ENCODE data around the gene FAM47B.

The FAM47B gene

DNA sequence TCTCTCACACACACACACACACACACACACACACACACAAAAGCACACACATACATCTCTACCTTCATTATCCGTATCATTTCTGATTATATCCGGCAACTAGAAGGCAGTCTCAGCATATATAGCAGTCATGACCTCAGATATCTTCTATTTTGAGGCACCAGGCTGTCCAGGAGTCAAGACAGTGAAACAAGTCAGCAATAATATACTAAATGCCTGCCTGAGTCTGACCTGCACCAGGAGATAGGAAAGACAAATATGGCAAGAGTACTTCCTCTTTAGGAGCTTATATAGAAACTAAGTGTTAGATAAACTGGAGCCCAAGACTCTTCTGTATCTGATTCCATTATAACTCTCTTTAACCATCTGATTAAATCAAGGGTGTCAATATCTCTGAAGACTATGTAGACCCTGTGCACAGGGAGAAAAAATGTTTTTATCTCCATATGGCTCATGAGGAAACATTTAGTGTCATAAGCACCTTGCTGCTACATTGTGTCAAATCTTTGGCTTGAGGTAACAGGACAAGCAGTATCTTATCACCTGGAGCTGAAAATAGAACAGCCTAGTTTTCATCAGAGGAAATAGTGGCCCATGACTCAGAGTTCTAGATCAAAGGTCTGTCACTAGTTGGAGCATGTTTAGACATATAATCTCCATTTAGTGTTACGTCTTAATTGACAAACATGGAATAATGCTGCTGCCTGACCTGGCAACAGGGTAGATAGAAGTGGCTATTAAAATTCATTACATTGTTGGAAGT is 27.0 kb upstream of the FAM47B start:
- DNase-seq (ENCODE audit: low read depth), result no peak
- in situ Hi-C loops (cut with HindIII; ENCODE audit: low sequenced_read_pairs), result no loop called here
- H3K4me3 ChIP-seq (ENCODE audit: low read depth, low read length), result no peak overlapping the region
- TF ChIP-seq, protein P1, sequence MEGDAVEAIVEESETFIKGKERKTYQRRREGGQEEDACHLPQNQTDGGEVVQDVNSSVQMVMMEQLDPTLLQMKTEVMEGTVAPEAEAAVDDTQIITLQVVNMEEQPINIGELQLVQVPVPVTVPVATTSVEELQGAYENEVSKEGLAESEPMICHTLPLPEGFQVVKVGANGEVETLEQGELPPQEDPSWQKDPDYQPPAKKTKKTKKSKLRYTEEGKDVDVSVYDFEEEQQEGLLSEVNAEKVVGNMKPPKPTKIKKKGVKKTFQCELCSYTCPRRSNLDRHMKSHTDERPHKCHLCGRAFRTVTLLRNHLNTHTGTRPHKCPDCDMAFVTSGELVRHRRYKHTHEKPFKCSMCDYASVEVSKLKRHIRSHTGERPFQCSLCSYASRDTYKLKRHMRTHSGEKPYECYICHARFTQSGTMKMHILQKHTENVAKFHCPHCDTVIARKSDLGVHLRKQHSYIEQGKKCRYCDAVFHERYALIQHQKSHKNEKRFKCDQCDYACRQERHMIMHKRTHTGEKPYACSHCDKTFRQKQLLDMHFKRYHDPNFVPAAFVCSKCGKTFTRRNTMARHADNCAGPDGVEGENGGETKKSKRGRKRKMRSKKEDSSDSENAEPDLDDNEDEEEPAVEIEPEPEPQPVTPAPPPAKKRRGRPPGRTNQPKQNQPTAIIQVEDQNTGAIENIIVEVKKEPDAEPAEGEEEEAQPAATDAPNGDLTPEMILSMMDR (IDR thresholded peaks at IDR 0.05; ENCODE audit: low read depth, low read length, missing control alignments), result no peak

DNA sequence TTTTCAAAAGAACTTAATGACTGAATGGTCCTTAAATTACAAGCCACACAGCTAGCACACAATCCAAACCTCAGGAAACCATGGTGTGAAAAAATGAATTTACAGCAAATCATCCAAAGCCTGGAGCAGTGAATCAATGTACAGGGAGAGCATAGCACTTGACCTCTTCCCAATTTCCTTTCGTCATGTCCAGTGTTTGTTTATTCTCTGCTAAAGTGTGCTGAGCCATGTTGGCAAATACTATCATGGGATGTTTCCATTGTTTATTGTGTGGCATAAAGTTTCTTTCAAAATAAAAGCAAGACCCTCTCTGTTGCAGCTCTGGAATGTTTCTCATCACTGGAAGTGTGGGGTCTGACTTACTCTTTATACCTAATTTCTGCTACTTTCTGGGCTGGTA is 25.4 kb upstream of the FAM47B start:
- TF ChIP-seq, protein P1 (IDR thresholded peaks at IDR 0.05; ENCODE audit: low read depth, low read length, missing control alignments), result no peak
- in situ Hi-C loops (cut with HindIII; ENCODE audit: low sequenced_read_pairs), result no loop called here
- DNase-seq (ENCODE audit: low read depth), result no peak
- H3K4me3 ChIP-seq (ENCODE audit: low read depth, low read length), result no peak overlapping the region

DNA sequence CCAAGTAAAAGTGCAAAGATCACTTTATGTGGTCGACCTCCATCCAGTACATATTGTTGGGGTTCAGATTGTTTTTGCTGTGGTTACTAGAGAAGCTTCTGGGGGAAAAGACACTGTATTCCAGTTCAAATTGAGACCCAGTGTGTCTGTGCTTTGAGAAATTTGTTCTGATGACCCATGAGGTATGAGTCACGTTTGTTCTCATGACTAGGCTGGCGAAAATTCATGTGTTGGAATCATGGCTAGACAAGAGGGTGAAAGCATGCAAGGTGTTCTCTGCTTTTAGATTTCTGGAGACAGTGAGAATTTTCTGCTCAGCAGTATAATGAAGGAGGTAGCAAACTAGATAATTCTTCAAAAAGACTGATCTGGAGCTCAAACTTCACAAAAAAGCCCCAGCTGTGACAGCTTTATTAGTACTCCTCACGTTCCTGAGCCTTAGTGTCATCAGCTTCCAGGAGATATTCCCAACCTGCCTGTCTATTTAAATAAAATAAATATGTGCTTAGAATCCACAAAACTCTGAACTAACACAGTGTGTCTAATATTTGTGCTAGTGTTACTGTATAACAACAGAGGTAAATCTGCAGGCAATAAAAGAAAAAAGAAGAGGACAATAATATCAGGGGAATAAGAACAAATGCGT is 24.4 kb upstream of the FAM47B start:
- in situ Hi-C loops (cut with HindIII; ENCODE audit: low sequenced_read_pairs), result no loop called here
- TF ChIP-seq, protein P1 (IDR thresholded peaks at IDR 0.05; ENCODE audit: low read depth, low read length, missing control alignments), result no peak
- H3K4me3 ChIP-seq (ENCODE audit: low read depth, low read length), result no peak overlapping the region
- peak; percentile 22 for DNase-seq (ENCODE audit: low read depth)

DNA sequence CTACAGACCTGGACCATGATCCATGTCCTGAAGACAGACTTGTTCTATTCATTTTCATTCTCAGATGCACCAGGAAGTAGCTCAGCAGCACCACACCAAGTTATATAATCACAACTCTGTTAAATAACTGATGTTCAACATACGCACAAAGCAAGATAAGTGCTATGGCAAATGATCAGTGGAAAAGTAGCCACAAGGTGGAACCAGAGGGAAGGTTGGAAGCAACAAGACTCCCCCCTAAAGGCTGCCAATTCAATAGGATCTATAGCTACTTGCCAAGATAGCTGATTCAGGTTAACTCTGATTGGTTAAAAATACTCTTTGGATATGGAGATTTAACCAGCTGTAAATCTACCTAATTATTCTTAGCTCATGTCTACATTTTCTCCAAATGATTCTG is 23.7 kb upstream of the FAM47B start:
- TF ChIP-seq, protein P1 (IDR thresholded peaks at IDR 0.05; ENCODE audit: low read depth, low read length, missing control alignments), result peak; percentile 52
- in situ Hi-C loops (cut with HindIII; ENCODE audit: low sequenced_read_pairs), result no loop called here
- DNase-seq (ENCODE audit: low read depth), result peak; percentile 48
- no peak overlapping the region for H3K4me3 ChIP-seq (ENCODE audit: low read depth, low read length)

DNA sequence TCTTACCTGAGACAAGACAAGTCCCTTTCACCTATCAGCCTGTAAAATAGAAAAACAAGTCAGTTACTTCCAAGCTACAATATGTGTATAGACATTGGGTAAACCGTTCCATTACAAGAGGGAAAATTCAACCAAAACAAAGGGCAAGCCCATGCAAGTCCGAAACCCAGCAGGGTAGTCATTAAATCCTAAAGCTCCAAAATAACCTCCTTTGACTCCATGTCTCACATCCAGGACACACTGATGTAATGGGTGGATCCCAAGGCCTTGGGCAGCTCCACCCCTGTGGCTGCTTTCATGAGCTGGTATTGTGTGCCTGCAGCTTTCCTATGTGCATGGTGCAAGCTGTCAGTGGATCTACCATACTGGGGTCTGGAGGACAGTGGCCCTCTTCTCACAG is 14.7 kb upstream of the FAM47B start:
- no peak overlapping the region for H3K4me3 ChIP-seq (ENCODE audit: low read depth, low read length)
- in situ Hi-C loops (cut with HindIII; ENCODE audit: low sequenced_read_pairs), result no loop called here
- no peak for DNase-seq (ENCODE audit: low read depth)
- TF ChIP-seq, protein P1 (IDR thresholded peaks at IDR 0.05; ENCODE audit: low read depth, low read length, missing control alignments), result no peak

DNA sequence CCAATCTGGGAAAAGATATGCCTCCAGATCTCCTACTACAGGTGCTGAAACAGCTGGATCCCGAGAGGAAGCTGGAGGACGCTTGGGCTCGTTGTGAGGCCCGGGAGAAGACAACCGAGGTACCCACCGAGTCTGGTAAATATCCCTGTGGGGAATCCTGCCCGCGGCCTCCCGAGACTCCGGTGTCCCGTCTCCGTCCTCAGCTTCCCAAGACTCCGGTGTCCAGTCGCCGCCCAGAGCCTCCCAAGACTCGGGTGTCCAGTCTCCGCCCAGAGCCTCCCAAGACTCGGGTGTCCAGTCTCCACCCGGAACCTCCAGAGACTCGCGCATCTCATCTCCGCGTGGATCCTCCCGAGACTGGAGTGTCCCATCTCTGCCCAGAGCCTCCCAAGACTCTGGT is 639 bp downstream of the FAM47B start:
- no peak for DNase-seq (ENCODE audit: low read depth)
- in situ Hi-C loops (cut with HindIII; ENCODE audit: low sequenced_read_pairs), result no loop called here
- H3K4me3 ChIP-seq (ENCODE audit: low read depth, low read length), result no peak overlapping the region
- TF ChIP-seq, protein P1 (IDR thresholded peaks at IDR 0.05; ENCODE audit: low read depth, low read length, missing control alignments), result no peak

Measured in astrocyte of the cerebellum (primary cell).